ENCODE measurements around the gene ANKRD6. TPM values are rescaled to one million over a fixed set of nuclear protein-coding genes. Genes with fewer than 3 reads are reported as not detected.

The ANKRD6 gene
- total RNA-seq, 1 donor from 2014 or later: 13.5 TPM

- no peaks in the 10 kb centered on the region for H4K20me1 ChIP-seq (ENCODE audit: insufficient read depth, low read length)
- H2AFZ ChIP-seq (ENCODE audit: low read depth, low read length): peak overlapping the region; percentile 86
- no peak overlapping the region for H3K27ac ChIP-seq (ENCODE audit: low read depth, low read length)
- no peaks in the 10 kb centered on the region for H3K36me3 ChIP-seq (ENCODE audit: insufficient read depth, low read length)
- H3K9me3 ChIP-seq (ENCODE audit: insufficient read depth, low read depth, low read length): no peaks in the 10 kb centered on the region
- Mint-ChIP-seq H3K27me3 (ENCODE audit: low read depth, unreplicated experiment) (peaks cover 15% of the 10 kb centered on the region), H3K27ac (ENCODE audit: unreplicated experiment) (peak overlapping the region; percentile 2), H3K4me3 (ENCODE audit: unreplicated experiment) (peak overlapping the region; percentile 83), H3K9me3 (ENCODE audit: unreplicated experiment) (no peaks in the 10 kb centered on the region), H3K4me1 (ENCODE audit: low read depth, unreplicated experiment) (peaks cover 15% of the 10 kb centered on the region), H3K36me3 (ENCODE audit: low read depth, unreplicated experiment) (no peaks in the 10 kb centered on the region)
- H3K27me3 ChIP-seq (ENCODE audit: insufficient read depth, low read length): peaks cover 9% of the 10 kb centered on the region
- peak overlapping the region; percentile 67 for H3K9ac ChIP-seq (ENCODE audit: low read length)
- TF ChIP-seq, protein P1, sequence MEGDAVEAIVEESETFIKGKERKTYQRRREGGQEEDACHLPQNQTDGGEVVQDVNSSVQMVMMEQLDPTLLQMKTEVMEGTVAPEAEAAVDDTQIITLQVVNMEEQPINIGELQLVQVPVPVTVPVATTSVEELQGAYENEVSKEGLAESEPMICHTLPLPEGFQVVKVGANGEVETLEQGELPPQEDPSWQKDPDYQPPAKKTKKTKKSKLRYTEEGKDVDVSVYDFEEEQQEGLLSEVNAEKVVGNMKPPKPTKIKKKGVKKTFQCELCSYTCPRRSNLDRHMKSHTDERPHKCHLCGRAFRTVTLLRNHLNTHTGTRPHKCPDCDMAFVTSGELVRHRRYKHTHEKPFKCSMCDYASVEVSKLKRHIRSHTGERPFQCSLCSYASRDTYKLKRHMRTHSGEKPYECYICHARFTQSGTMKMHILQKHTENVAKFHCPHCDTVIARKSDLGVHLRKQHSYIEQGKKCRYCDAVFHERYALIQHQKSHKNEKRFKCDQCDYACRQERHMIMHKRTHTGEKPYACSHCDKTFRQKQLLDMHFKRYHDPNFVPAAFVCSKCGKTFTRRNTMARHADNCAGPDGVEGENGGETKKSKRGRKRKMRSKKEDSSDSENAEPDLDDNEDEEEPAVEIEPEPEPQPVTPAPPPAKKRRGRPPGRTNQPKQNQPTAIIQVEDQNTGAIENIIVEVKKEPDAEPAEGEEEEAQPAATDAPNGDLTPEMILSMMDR (IDR thresholded peaks at IDR 0.05; ENCODE audit: insufficient read depth, low read depth, low read length): no peak
- TF ChIP-seq EZH2 (IDR thresholded peaks at IDR 0.05; ENCODE audit: insufficient read depth, low read length): no peak
- no peaks in the 10 kb centered on the region for H3K79me2 ChIP-seq (ENCODE audit: insufficient read depth, low read length)
- DNase-seq (ENCODE audit: low read depth): no peak
- no peak for FAIRE-seq
- peak overlapping the region; percentile 57 for H3K4me3 ChIP-seq (ENCODE audit: insufficient read depth, low read depth, low read length)
- peaks cover 13% of the 10 kb centered on the region for H3K4me1 ChIP-seq (ENCODE audit: insufficient read depth, low read length)
- peak overlapping the region; percentile 89 for H3K4me2 ChIP-seq (ENCODE audit: low read length)
Measured at GRCh38 chr6:89433252-89434149, 549 bp downstream of the ANKRD6 start.

DNA sequence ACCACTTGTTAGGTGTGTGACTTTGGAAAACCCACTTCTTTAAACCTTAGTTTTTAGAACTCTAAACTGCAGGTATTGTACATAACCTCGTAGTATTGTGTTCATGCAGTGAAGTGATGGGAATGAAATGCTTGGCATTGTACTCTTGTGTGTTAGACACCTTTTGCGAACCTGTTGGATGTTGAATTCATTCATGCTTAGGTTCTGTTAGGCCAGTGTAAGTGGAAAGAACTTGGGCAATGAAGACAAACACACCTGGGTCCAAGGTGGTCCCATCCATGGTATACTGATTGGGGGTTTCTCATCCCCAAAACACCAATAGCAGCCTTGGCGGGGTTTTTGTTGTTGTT lies 1.2 kb downstream of the ANKRD6 start:
- Mint-ChIP-seq H3K27ac (ENCODE audit: unreplicated experiment) (peak overlapping the region; percentile 2), H3K4me3 (ENCODE audit: unreplicated experiment) (peak overlapping the region; percentile 83), H3K27me3 (ENCODE audit: low read depth, unreplicated experiment) (peaks cover 15% of the 10 kb centered on the region), H3K9me3 (ENCODE audit: unreplicated experiment) (no peaks in the 10 kb centered on the region), H3K4me1 (ENCODE audit: low read depth, unreplicated experiment) (peaks cover 15% of the 10 kb centered on the region), H3K36me3 (ENCODE audit: low read depth, unreplicated experiment) (no peaks in the 10 kb centered on the region)
- no peaks in the 10 kb centered on the region for H4K20me1 ChIP-seq (ENCODE audit: insufficient read depth, low read length)
- no peaks in the 10 kb centered on the region for H3K79me2 ChIP-seq (ENCODE audit: insufficient read depth, low read length)
- peaks cover 9% of the 10 kb centered on the region for H3K27me3 ChIP-seq (ENCODE audit: insufficient read depth, low read length)
- H3K9me3 ChIP-seq (ENCODE audit: insufficient read depth, low read depth, low read length): no peaks in the 10 kb centered on the region
- DNase-seq (ENCODE audit: low read depth): no peak
- peak overlapping the region; percentile 89 for H3K4me2 ChIP-seq (ENCODE audit: low read length)
- no peak for FAIRE-seq
- TF ChIP-seq EZH2 (IDR thresholded peaks at IDR 0.05; ENCODE audit: insufficient read depth, low read length): no peak
- TF ChIP-seq, protein P1 (IDR thresholded peaks at IDR 0.05; ENCODE audit: insufficient read depth, low read depth, low read length): no peak
- H3K27ac ChIP-seq (ENCODE audit: low read depth, low read length): no peak overlapping the region
- H3K4me3 ChIP-seq (ENCODE audit: insufficient read depth, low read depth, low read length): peak overlapping the region; percentile 57
- peak overlapping the region; percentile 86 for H2AFZ ChIP-seq (ENCODE audit: low read depth, low read length)
- H3K36me3 ChIP-seq (ENCODE audit: insufficient read depth, low read length): no peaks in the 10 kb centered on the region
- H3K9ac ChIP-seq (ENCODE audit: low read length): no peak overlapping the region
- peaks cover 13% of the 10 kb centered on the region for H3K4me1 ChIP-seq (ENCODE audit: insufficient read depth, low read length)

DNA sequence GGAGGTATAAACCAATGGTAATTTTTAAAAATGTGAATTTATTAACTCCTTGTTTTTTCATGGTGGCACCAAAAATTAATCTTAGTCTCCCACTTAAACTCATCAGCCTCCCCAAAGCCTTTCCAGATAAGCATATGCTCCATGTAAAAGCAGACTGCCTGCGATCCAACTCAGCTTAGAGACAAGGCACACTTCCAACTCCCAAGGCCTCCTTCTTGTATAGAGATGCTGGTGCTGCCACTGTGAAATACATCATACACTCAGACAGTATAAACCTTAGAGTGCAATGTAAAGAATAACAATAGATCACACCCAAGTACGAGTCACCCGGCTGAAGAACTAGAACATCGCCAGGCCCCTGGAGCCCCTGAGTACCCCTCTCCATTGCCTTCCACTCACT lies 2.0 kb downstream of the ANKRD6 start:
- Histone ChIP-seq H2AFZ (ENCODE audit: low read depth, low read length) (no peak overlapping the region), H3K4me1 (ENCODE audit: insufficient read depth, low read length) (peaks cover 13% of the 10 kb centered on the region), H3K9me3 (ENCODE audit: insufficient read depth, low read depth, low read length) (no peaks in the 10 kb centered on the region), H3K4me2 (ENCODE audit: low read length) (no peak overlapping the region), H3K9ac (ENCODE audit: low read length) (no peak overlapping the region), H3K27ac (ENCODE audit: low read depth, low read length) (no peak overlapping the region), H3K4me3 (ENCODE audit: insufficient read depth, low read depth, low read length) (no peak overlapping the region), H4K20me1 (ENCODE audit: insufficient read depth, low read length) (no peaks in the 10 kb centered on the region), H3K27me3 (ENCODE audit: insufficient read depth, low read length) (peaks cover 9% of the 10 kb centered on the region), H3K36me3 (ENCODE audit: insufficient read depth, low read length) (no peaks in the 10 kb centered on the region), H3K79me2 (ENCODE audit: insufficient read depth, low read length) (no peaks in the 10 kb centered on the region)
- Mint-ChIP-seq H3K4me3 (ENCODE audit: unreplicated experiment) (no peak overlapping the region), H3K27ac (ENCODE audit: unreplicated experiment) (no peak overlapping the region), H3K9me3 (ENCODE audit: unreplicated experiment) (no peaks in the 10 kb centered on the region), H3K27me3 (ENCODE audit: low read depth, unreplicated experiment) (peaks cover 15% of the 10 kb centered on the region), H3K4me1 (ENCODE audit: low read depth, unreplicated experiment) (peaks cover 15% of the 10 kb centered on the region), H3K36me3 (ENCODE audit: low read depth, unreplicated experiment) (no peaks in the 10 kb centered on the region)
- FAIRE-seq (no peak), DNase-seq (ENCODE audit: low read depth) (no peak)
- TF ChIP-seq, protein P1 (IDR thresholded peaks at IDR 0.05; ENCODE audit: insufficient read depth, low read depth, low read length): no peak
- no peak for TF ChIP-seq EZH2 (IDR thresholded peaks at IDR 0.05; ENCODE audit: insufficient read depth, low read length)

Measured in astrocyte (in vitro differentiated cells and primary cell).